GM20000 (cell line): ENCODE measurements around the gene FAM228B.

Source experiments
- DNase-seq: peaks from one replicate; pipeline ENCODE4 v3.0.0; 2012; ENCODE audit warnings: low spot score
- CTCF ChIP-seq: IDR thresholded peaks from 2 replicates; pipeline ENCODE4 v1.5.1; 2012; ENCODE audit warnings: mild to moderate bottlenecking, control low read depth; ENCODE audit errors: extremely low read depth, missing control alignments

FAM228B gene

GRCh38 chr2:24123195-24123921 lies at the start of gene FAM228B, which contains the start of gene PFN4:
TSS of gene FAM228B (plus strand) at chr2:24123469. CDS start at chr2:24124362, 893 bp downstream.
TSS of gene PFN4 (minus strand) at chr2:24123334. CDS start at chr2:24122535, 799 bp downstream.
- TF ChIP-seq CTCF, result no peak
- DNase-seq, result peak; percentile 96

- TF ChIP-seq CTCF, result no peak
- no peak for DNase-seq
Observed at GRCh38 chr2:24073816-24074215, 49.5 kb upstream of the FAM228B start.

GRCh38 chr2:24075259-24075658 lies 48.0 kb upstream of the FAM228B start:
- no peak for TF ChIP-seq CTCF
- no peak for DNase-seq

GRCh38 chr2:24075915-24076848 lies 47.1 kb upstream of the FAM228B start, which contains the start of gene SF3B6:
TSS of gene SF3B6 (minus strand) at chr2:24076326. CDS start at chr2:24076229, 97 bp downstream.
- DNase-seq, result peak; percentile 94
- no peak for TF ChIP-seq CTCF

- DNase-seq, result no peak
Observed at GRCh38 chr2:24076849-24077534, 46.3 kb upstream of the FAM228B start.

GRCh38 chr2:24077535-24077877 lies 45.8 kb upstream of the FAM228B start:
- no peak for TF ChIP-seq CTCF
- no peak for DNase-seq

More at GRCh38 chr2:24076849-24077534, 46.3 kb upstream of the FAM228B start:
- no peak for TF ChIP-seq CTCF

- TF ChIP-seq CTCF, result no peak
- no peak for DNase-seq
Observed at GRCh38 chr2:24077879-24078278, 45.4 kb upstream of the FAM228B start.
